WTC11 (cell line): ENCODE data around the gene CDKL2. TPM values are rescaled to one million over a fixed set of nuclear protein-coding genes. Genes with fewer than 3 reads are reported as not detected.

Experiments used
- ATAC-seq: fragments of 200-7000 bp; cut with Tn5 transposase; 2 replicates; pipeline ENCODE4 v1.10.0; 2021; ENCODE audit warnings: mild to moderate bottlenecking, moderate library complexity
- CTCF ChIA-PET: fragments of 300-600 bp; sonication (Branson Sonifier 250); formaldehyde crosslinking; loops from one replicate; lab custom pipeline; 2021; ENCODE audit warnings: antibody characterized with exemption; lab: Charles Lee
- POLR2A ChIA-PET: fragments of 350-600 bp; sonication (Branson Sonifier 250); formaldehyde crosslinking; loops from one replicate; lab custom pipeline; 2021; ENCODE audit warnings: antibody characterized with exemption; lab: Charles Lee
- DNase-seq: peaks from one replicate; pipeline ENCODE4 v3.0.0; 2021; ENCODE audit warnings: low spot score
- H3K27ac Mint-ChIP-seq: 2 replicates; pipeline ENCODE4 v1.8.0; 2021; ENCODE audit warnings: mixed read lengths
- H3K27me3 Mint-ChIP-seq: 2 replicates; pipeline ENCODE4 v1.8.0; 2021; ENCODE audit warnings: low read depth, mild to moderate bottlenecking, moderate library complexity, mixed read lengths
- H3K36me3 Mint-ChIP-seq: 2 replicates; pipeline ENCODE4 v1.8.0; 2021; ENCODE audit warnings: mixed read lengths
- H3K4me1 Mint-ChIP-seq: 2 replicates; pipeline ENCODE4 v1.8.0; 2022; ENCODE audit warnings: mixed read lengths
- H3K4me3 Mint-ChIP-seq: 2 replicates; pipeline ENCODE4 v1.8.0; 2021; ENCODE audit warnings: mild to moderate bottlenecking, moderate library complexity, mixed read lengths
- H3K9me3 Mint-ChIP-seq: 2 replicates; pipeline ENCODE4 v1.8.0; 2021; ENCODE audit warnings: mixed read lengths
- ATF2 ChIP-seq: sonication (generic); formaldehyde crosslinking; IDR thresholded peaks from 2 replicates; pipeline ENCODE4 v1.8.1; 2022; ENCODE audit warnings: low read depth, missing genetic modification reagents, borderline replicate concordance
- E2F4 ChIP-seq: sonication (generic); formaldehyde crosslinking; IDR thresholded peaks from 2 replicates; pipeline ENCODE4 v1.8.1; 2022; ENCODE audit warnings: low read depth, mild to moderate bottlenecking, moderate library complexity, missing genetic modification reagents, borderline replicate concordance
- EMX1 ChIP-seq: fragments of 250-450 bp; sonication (Bioruptor Pico); IDR thresholded peaks from 2 replicates; pipeline ENCODE4 v1.8.0; 2021; ENCODE audit warnings: mild to moderate bottlenecking
- FOXK1 ChIP-seq: sonication (generic); formaldehyde crosslinking; IDR thresholded peaks from 2 replicates; pipeline ENCODE4 v1.8.0; 2022; ENCODE audit warnings: mild to moderate bottlenecking, moderate library complexity, missing genetic modification reagents
- FOXP1 ChIP-seq: sonication (generic); formaldehyde crosslinking; IDR thresholded peaks from 2 replicates; pipeline ENCODE4 v1.8.0; 2022; ENCODE audit warnings: missing genetic modification reagents, mild to moderate bottlenecking, moderate library complexity, borderline replicate concordance
- MYBL2 ChIP-seq: sonication (generic); formaldehyde crosslinking; IDR thresholded peaks from 2 replicates; pipeline ENCODE4 v1.8.1; 2023; ENCODE audit warnings: mild to moderate bottlenecking, moderate library complexity, missing genetic modification reagents
- NFE2L1 ChIP-seq: sonication (generic); formaldehyde crosslinking; IDR thresholded peaks from 2 replicates; pipeline ENCODE4 v1.8.1; 2023; ENCODE audit warnings: missing genetic modification reagents
- NR3C1 ChIP-seq: sonication (generic); formaldehyde crosslinking; conservative IDR thresholded peaks from 2 replicates; pipeline ENCODE4 v1.8.1; 2023; ENCODE audit warnings: low read depth, mild to moderate bottlenecking, missing genetic modification reagents
- SMAD4 ChIP-seq: sonication (generic); formaldehyde crosslinking; IDR thresholded peaks from 2 replicates; pipeline ENCODE4 v1.8.0; 2022; ENCODE audit warnings: mild to moderate bottlenecking, missing genetic modification reagents
- STAT6 ChIP-seq: sonication (generic); formaldehyde crosslinking; conservative IDR thresholded peaks from 2 replicates; pipeline ENCODE4 v1.8.1; 2023; ENCODE audit warnings: mild to moderate bottlenecking, low read depth, missing genetic modification reagents, moderate library complexity
- ZBTB43 ChIP-seq: sonication (generic); formaldehyde crosslinking; IDR thresholded peaks from 2 replicates; pipeline ENCODE4 v1.8.1; 2023; ENCODE audit warnings: mild to moderate bottlenecking, missing genetic modification reagents
- ZNF121 ChIP-seq: sonication (generic); formaldehyde crosslinking; IDR thresholded peaks from 2 replicates; pipeline ENCODE4 v1.8.0; 2023; ENCODE audit warnings: missing genetic modification reagents
- ZNF416 ChIP-seq: fragments of 250-450 bp; sonication (Bioruptor Pico); IDR thresholded peaks from 2 replicates; pipeline ENCODE4 v1.9.0; 2021; ENCODE audit warnings: mild to moderate bottlenecking, inconsistent platforms
- ZNF423 ChIP-seq: fragments of 250-450 bp; sonication (Bioruptor Pico); IDR thresholded peaks from 2 replicates; pipeline ENCODE4 v2.1.2; 2022; ENCODE audit warnings: mild to moderate bottlenecking, moderate library complexity
- ZNF425 ChIP-seq: fragments of 250-450 bp; sonication (Bioruptor Pico); conservative IDR thresholded peaks from 2 replicates; pipeline ENCODE4 v1.9.0; 2021; ENCODE audit warnings: mild to moderate bottlenecking
- total RNA-seq: library from RNA; stranded (reverse); gene quantifications from 3 replicates; pipeline ENCODE4 v1.2.3, GENCODE V29; 2021

Gene CDKL2
- total RNA-seq, 1 experiment from 2014 or later = 1.7 TPM

GRCh38 chr4:75637827-75638226, 7.5 kb upstream of the CDKL2 start:
- Mint-ChIP-seq H3K4me1 (peaks cover 7% of the 10 kb centered on the region; the same call in 1 of the 2 replicates), H3K27ac (peak overlapping the region; percentile 14; the same call in 1 of the 2 replicates), H3K9me3 (no peaks in the 10 kb centered on the region), H3K27me3 (peaks cover 4% of the 10 kb centered on the region; the same call in 1 of the 2 replicates), H3K36me3 (no peaks in the 10 kb centered on the region), H3K4me3 (no peak overlapping the region)
- TF ChIP-seq EMX1 (CRISPR knock-in tag) (0 out of 2 replicates have a peak, but pooled peaks have one; percentile 62), NFE2L1 (CRISPR knock-in tag) (no peak), ZNF425 (0 out of 2 replicates have a peak, but pooled peaks have one; percentile 48)
- DNase-seq = no peak
- CTCF ChIA-PET = no interaction called here
- peak; percentile 16 for ATAC-seq
- POLR2A ChIA-PET = interaction anchor here (2.0 kb wide), 1 partner anchor 87 kb away, joined by 4 read pairs; the partner anchor contains the start of gene USO1

- H3K4me1 Mint-ChIP-seq = peaks cover 7% of the 10 kb centered on the region; the same call in 1 of the 2 replicates
- TF ChIP-seq ZBTB43 (CRISPR knock-in tag) (no peak), ZNF416 (CRISPR knock-in tag) (no peak), FOXK1 (CRISPR knock-in tag) (no peak), ATF2 (CRISPR knock-in tag) (no peak), STAT6 (CRISPR knock-in tag) (no peak), E2F4 (CRISPR knock-in tag) (no peak), ZNF121 (CRISPR knock-in tag) (no peak), FOXP1 (CRISPR knock-in tag) (no peak), ZNF423 (no peak), MYBL2 (CRISPR knock-in tag) (no peak), SMAD4 (no peak), NR3C1 (no peak)
- TF ChIP-seq, all 79 proteins: peak for 0
- H3K9me3 Mint-ChIP-seq = no peaks in the 10 kb centered on the region
- H3K27ac Mint-ChIP-seq = no peak overlapping the region
- POLR2A ChIA-PET = no interaction called here
- no peak for DNase-seq
- no peak overlapping the region for H3K4me3 Mint-ChIP-seq
- CTCF ChIA-PET = no interaction called here
- H3K36me3 Mint-ChIP-seq = no peaks in the 10 kb centered on the region
- peaks cover 4% of the 10 kb centered on the region; the same call in 1 of the 2 replicates for H3K27me3 Mint-ChIP-seq
- ATAC-seq = no peak; the same call in 1 of the 2 replicates
Measured at GRCh38 chr4:75637176-75637575, 6.8 kb upstream of the CDKL2 start.
